Gastrocnemius medialis (tissue), 4 donors: ENCODE measurements around the gene OMD. TPM values are rescaled to one million over a fixed set of nuclear protein-coding genes. Genes with fewer than 3 reads are reported as not detected.

Source experiments
- ATAC-seq, 2 donors: fragments of 150-250 bp; one replicate each; pipeline ENCODE4 v1.9.1; 2016
- DNase-seq, 2 donors: peaks; one replicate each; pipeline ENCODE4 v3.0.0-alpha.2; 2019
- H3K27ac ChIP-seq, 4 donors: fragments of 200-600 bp; sonication (generic); 1 replicate in 1 of 4; 2 replicates in 3 of 4; pipeline ENCODE4 v1.5.1; 2016 to 2018; ENCODE audit warnings: mild to moderate bottlenecking in 2 of 4, moderate library complexity in 1 of 4
- H3K27me3 ChIP-seq, 3 donors: fragments of 200-600 bp; sonication (generic) in 2 of 3; 1 replicate in 1 of 3; 2 replicates in 2 of 3; pipeline versions ENCODE4 v1.5.1 to v1.6.0; 2016 to 2019; ENCODE audit warnings: mild to moderate bottlenecking in 1 of 3, moderate library complexity in 1 of 3
- H3K36me3 ChIP-seq, 2 donors: fragments of 200-600 bp; sonication (generic) in 1 of 2; one replicate each; pipeline ENCODE4 v1.5.1; 2017 to 2018
- H3K4me1 ChIP-seq, 2 donors: fragments of 200-600 bp; sonication (generic) in 1 of 2; one replicate each; pipeline ENCODE4 v1.5.1; 2016 to 2017; ENCODE audit warnings: mild to moderate bottlenecking in 2 of 2
- H3K4me3 ChIP-seq, 4 donors: fragments of 200-600 bp; sonication (generic) in 3 of 4; 1 replicate in 1 of 4; 2 replicates in 3 of 4; pipeline ENCODE4 v1.5.1; 2016 to 2019; ENCODE audit warnings: mild to moderate bottlenecking in 2 of 4
- H3K9me3 ChIP-seq, 3 donors: fragments of 200-600 bp; sonication (generic) in 2 of 3; 1 replicate in 1 of 3; 2 replicates in 2 of 3; pipeline ENCODE4 v1.5.1; 2016 to 2019
- POLR2A ChIP-seq, 2 donors: fragments of 450-650 bp; IDR thresholded peaks; one replicate each; pipeline ENCODE4 v1.6.1; 2017; ENCODE audit warnings: antibody characterized with exemption in 2 of 2, mild to moderate bottlenecking in 2 of 2, moderate library complexity in 2 of 2
- in situ Hi-C, 4 donors: fragments of 200-750 bp; cut with MboI; loops; one replicate each; pipeline versions ENCODE4 v1.15.0 to v1.8.0; 2017; ENCODE audit warnings: low sequenced_read_pairs in 4 of 4
- intact Hi-C: fragments of 100-400 bp; cut with DNase I; formaldehyde crosslinking; loops from one replicate; pipeline ENCODE4 v1.15.1; 2023; ENCODE audit warnings: low total_unique reads
- total RNA-seq, 4 donors: library from RNA; depleted of rRNA; stranded (reverse); fragments of >200 nt; gene quantifications; one replicate each; pipeline versions ENCODE4 v1.1.0 to v1.2.3, GENCODE V29; 2016
- TF ChIP-seq, protein P1 (sequence below), 5 experiments: fragments of 450-650 bp in 3 of 5; fragments of 200-600 bp in 2 of 5; sonication (generic) in 2 of 5; IDR thresholded peaks in 4 of 5; conservative IDR thresholded peaks in 1 of 5; 1 replicate in 4 of 5; 2 replicates in 1 of 5; pipeline ENCODE4 v1.5.1; 2016 to 2019; ENCODE audit warnings: antibody characterized with exemption in 5 of 5, mild to moderate bottlenecking in 3 of 5, moderate library complexity in 3 of 5

OMD gene
- total RNA-seq, 4 donors from 2014 or later: 1.2 to 4.0 (median 1.9) TPM

DNA sequence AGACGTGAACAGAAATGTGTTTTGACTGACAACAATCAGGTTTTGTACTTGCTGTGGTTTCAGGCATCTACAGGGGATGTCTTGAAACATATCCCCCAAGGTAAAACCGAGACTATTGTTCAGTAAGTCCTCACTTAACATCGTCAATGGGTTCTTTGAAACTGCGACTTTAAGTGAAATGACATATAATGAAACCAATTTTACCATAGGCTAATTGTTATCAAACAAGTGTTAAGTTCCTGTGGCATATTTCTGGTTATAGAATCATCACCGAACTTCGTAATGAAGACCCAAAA lies 16.4 kb upstream of the OMD start:
- no peak for TF ChIP-seq POLR2A (IDR thresholded peaks at IDR 0.05)
- TF ChIP-seq, protein P1, sequence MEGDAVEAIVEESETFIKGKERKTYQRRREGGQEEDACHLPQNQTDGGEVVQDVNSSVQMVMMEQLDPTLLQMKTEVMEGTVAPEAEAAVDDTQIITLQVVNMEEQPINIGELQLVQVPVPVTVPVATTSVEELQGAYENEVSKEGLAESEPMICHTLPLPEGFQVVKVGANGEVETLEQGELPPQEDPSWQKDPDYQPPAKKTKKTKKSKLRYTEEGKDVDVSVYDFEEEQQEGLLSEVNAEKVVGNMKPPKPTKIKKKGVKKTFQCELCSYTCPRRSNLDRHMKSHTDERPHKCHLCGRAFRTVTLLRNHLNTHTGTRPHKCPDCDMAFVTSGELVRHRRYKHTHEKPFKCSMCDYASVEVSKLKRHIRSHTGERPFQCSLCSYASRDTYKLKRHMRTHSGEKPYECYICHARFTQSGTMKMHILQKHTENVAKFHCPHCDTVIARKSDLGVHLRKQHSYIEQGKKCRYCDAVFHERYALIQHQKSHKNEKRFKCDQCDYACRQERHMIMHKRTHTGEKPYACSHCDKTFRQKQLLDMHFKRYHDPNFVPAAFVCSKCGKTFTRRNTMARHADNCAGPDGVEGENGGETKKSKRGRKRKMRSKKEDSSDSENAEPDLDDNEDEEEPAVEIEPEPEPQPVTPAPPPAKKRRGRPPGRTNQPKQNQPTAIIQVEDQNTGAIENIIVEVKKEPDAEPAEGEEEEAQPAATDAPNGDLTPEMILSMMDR (IDR thresholded peaks at IDR 0.05 in 4 of 5, conservative IDR thresholded peaks at IDR 0.05 in 1 of 5): no peak
- H3K4me3 ChIP-seq: no peak overlapping the region
- DNase-seq: no peak
- in situ Hi-C loops: no loop called here
- H3K27me3 ChIP-seq: no peaks in the 10 kb centered on the region
- H3K4me1 ChIP-seq: peaks cover 5 to 10% of the 10 kb centered on the region in 2 donors
- no peaks in the 10 kb centered on the region for H3K36me3 ChIP-seq
- no peak for ATAC-seq
- peak overlapping the region in 1 of 4 donors; percentile 34 for H3K27ac ChIP-seq
- H3K9me3 ChIP-seq: no peaks in the 10 kb centered on the region
- intact Hi-C loops: no loop called here

DNA sequence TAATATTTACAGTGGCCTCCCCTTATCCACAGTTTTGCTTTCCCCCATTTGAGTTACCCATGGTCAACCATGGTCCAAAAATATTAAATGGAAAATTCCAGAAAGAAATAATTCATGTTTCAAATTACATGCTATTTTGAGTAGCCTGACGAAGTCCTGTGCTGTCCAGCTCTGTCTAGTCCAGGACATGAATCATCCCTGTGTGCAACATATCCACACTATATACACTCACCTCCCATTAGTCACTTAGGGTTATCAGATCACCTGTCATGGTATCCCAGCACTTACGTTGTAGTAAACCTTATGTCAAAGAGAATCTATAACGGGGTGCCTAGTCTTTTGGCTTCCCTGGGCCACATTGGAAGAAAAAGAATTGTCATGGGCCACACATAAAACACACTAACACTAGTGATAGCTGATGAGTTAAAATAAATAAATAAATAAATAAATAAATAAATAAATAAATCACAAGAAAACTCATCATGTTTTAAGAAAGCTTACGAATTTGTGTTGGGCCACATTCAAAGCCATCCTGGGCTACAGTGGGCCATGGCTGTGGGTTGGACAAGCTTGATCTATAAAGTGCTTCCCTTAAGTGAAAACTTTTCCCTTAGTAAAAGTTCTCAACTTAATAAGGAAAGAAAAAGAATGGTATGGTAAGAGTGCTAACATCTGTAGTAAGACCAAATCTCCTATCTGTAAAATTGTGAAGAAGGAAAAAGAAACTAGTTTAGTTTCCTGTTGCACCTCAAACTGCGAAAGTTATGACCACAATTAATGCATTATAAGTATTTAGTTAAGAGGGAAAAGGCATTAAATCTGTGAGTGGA lies 15.9 kb upstream of the OMD start:
- ATAC-seq: peak; percentile 100
- peak overlapping the region in 2 of 4 donors; percentile 13 to 45 for H3K27ac ChIP-seq
- intact Hi-C loops: loop anchor here (10.0 kb wide), 1 partner anchor 95 kb away; no protein-coding TSS in a partner anchor

DNA sequence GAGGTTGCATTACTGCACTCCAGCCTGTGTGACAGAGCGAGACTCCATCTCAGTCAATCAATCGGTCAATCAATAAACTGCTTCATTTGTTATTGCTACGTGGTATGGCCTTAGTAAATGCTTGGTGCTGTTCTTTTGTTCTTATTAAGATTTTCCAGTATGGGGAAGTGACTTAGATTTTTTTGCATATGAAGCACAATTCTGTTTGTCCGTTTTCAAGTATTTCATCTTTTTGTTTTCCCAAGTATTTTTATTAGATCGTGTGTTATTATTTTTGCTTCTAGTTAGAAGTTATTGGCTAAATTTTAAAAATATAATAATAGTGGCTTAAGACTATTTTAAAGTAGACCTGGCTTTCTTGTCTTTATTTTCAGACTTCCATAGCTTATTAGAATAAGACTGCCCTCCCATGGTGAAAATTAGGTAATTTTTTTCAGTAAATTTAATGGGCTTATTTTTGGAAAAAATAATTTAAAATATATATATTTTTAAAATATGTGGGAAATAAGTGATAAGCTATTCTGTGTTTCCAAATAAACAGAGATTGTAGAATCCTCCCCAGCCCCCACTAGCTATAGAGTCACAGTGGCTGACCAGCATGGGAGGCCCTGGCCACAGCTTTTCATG lies 14.7 kb upstream of the OMD start:
- no peak overlapping the region for H3K4me3 ChIP-seq
- no peaks in the 10 kb centered on the region for H3K36me3 ChIP-seq
- no peak for ATAC-seq
- TF ChIP-seq, protein P1 (IDR thresholded peaks at IDR 0.05 in 4 of 5, conservative IDR thresholded peaks at IDR 0.05 in 1 of 5): no peak
- in situ Hi-C loops (no loop called here), intact Hi-C loops (loop anchor here (10.0 kb wide), 1 partner anchor 94 kb away; no protein-coding TSS in a partner anchor)
- no peaks in the 10 kb centered on the region for H3K27me3 ChIP-seq
- no peaks in the 10 kb centered on the region for H3K9me3 ChIP-seq
- H3K27ac ChIP-seq: peak overlapping the region in 1 of 4 donors; percentile 45
- no peak for DNase-seq
- H3K4me1 ChIP-seq: peaks cover 5 to 10% of the 10 kb centered on the region in 2 donors

More for the DNA sequence above, 15.9 kb upstream of the OMD start:
- in situ Hi-C loops: no loop called here
- Histone ChIP-seq H3K36me3 (no peaks in the 10 kb centered on the region), H3K4me3 (no peak overlapping the region), H3K27me3 (no peaks in the 10 kb centered on the region), H3K4me1 (peaks cover 5 to 10% of the 10 kb centered on the region in 2 donors), H3K9me3 (no peaks in the 10 kb centered on the region)
- TF ChIP-seq POLR2A (IDR thresholded peaks at IDR 0.05): no peak
- TF ChIP-seq, protein P1 (IDR thresholded peaks at IDR 0.05 in 4 of 5, conservative IDR thresholded peaks at IDR 0.05 in 1 of 5): no peak
- DNase-seq: peak; percentile 8 to 37

- DNase-seq: no peak
- Histone ChIP-seq H3K4me1 (peaks cover under 1 to 10% of the 10 kb centered on the region in 2 donors), H3K36me3 (no peaks in the 10 kb centered on the region), H3K4me3 (no peak overlapping the region), H3K27ac (no peak overlapping the region), H3K27me3 (no peaks in the 10 kb centered on the region), H3K9me3 (no peaks in the 10 kb centered on the region)
- no peak for TF ChIP-seq POLR2A (IDR thresholded peaks at IDR 0.05)
- TF ChIP-seq, protein P1 (IDR thresholded peaks at IDR 0.05 in 4 of 5, conservative IDR thresholded peaks at IDR 0.05 in 1 of 5): no peak
- intact Hi-C loops (loop anchor here (10.0 kb wide), 1 partner anchor 90 kb away; no protein-coding TSS in a partner anchor), in situ Hi-C loops (no loop called here)
- ATAC-seq: no peak
These were observed 11.0 kb upstream of the OMD start for GRCh38 chr9:92435263-92435662.
